ENCODE results near the gene ATOH8. TPM values are rescaled to one million over a fixed set of nuclear protein-coding genes. Genes with fewer than 3 reads are reported as not detected.

ATOH8 gene
- total RNA-seq, 1 experiment from 2014 or later: 0.20 TPM

DNA sequence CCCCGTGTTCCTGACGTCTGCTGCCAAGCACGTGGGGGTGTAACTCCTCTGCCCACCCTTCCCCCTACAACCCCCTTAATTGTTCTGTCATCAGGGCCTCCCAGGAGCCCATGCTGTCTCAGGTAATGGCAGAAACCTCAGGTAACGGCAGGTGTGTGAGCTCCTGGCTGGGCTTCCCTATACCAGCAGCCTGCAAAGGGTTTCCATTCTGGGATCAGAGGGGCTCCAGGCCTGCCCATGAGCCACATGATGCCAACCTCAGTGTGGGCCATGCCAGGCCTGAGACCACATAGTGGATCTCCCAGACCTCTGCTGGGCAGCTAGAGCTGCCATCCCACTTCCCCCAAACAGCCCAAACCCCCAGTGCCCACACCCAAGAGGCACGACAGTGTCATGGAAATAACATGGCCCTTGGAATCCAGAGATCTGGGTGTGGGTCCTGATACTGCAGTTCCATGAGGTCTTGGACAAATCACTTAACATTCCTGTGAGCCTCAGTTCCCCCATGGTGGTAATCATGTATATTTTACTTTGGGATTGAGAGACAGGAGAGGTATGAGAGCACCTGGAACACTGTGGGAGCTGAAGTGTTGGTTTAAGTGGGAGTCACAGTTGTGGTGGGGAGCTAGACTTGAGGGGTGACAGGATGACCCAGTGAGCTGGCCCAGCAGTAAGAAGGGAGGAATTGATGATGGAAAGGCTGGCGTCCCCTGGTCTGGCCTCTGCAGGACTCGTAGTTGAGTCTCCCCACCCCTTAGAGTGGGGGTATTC, 59.6 kb downstream of the ATOH8 start:
- H2AFZ ChIP-seq (ENCODE audit: low read length): no peak overlapping the region
- no peak overlapping the region for H3K4ac ChIP-seq (ENCODE audit: low read depth, low read length)
- H3K9me3 ChIP-seq (ENCODE audit: control insufficient read depth, low read depth, low read length): no peaks in the 10 kb centered on the region
- H3K79me2 ChIP-seq (ENCODE audit: insufficient read depth, low read length): no peaks in the 10 kb centered on the region
- H3K79me1 ChIP-seq (ENCODE audit: insufficient read depth, low read depth, low read length, poor library complexity, severe bottlenecking): no peaks in the 10 kb centered on the region
- H3K4me1 Mint-ChIP-seq: peaks cover 7 to 15% of the 10 kb centered on the region in 2 experiments
- H2BK20ac ChIP-seq (ENCODE audit: low read depth, low read length, poor library complexity, severe bottlenecking): no peak overlapping the region
- no peak overlapping the region for H3K4me2 ChIP-seq (ENCODE audit: insufficient read depth, insufficient read length, low read length)
- H2AK5ac ChIP-seq (ENCODE audit: insufficient read length, low read length): no peak overlapping the region
- no peak overlapping the region for H2BK15ac ChIP-seq (ENCODE audit: low read depth, low read length)
- no peaks in the 10 kb centered on the region for H3K23me2 ChIP-seq (ENCODE audit: insufficient read length, low read depth, low read length, poor library complexity, severe bottlenecking)
- H3K56ac ChIP-seq (ENCODE audit: insufficient read length, low read depth, low read length): no peak overlapping the region
- no peak overlapping the region for H3K18ac ChIP-seq (ENCODE audit: insufficient read length, low read depth, low read length)
- no peak overlapping the region for H4K5ac ChIP-seq (ENCODE audit: insufficient read length, low read depth, low read length)
- no peak overlapping the region for H3K27ac ChIP-seq (ENCODE audit: insufficient read length, low read depth, low read length)
- H3K23ac ChIP-seq (ENCODE audit: insufficient read length, low read depth, low read length): no peak overlapping the region
- no peak overlapping the region for H3K27ac Mint-ChIP-seq
- no peak overlapping the region for H3K14ac ChIP-seq (ENCODE audit: insufficient read depth, low read length)
- no peak overlapping the region for H2BK12ac ChIP-seq (ENCODE audit: insufficient read length, low read depth, low read length)
- WGBS (ENCODE audit: extremely low coverage, insufficient read length, low lambda C conversion rate): no CpG with 5 or more reads among the region's 7 CpGs
- no peak overlapping the region for H3T11ph ChIP-seq (ENCODE audit: low read length)
- DNase-seq: no peak
- H4K91ac ChIP-seq (ENCODE audit: insufficient read length, low read depth, low read length): no peak overlapping the region
- no peaks in the 10 kb centered on the region for H3K27me3 ChIP-seq (ENCODE audit: insufficient read depth, low read length)
- H3K9ac ChIP-seq (ENCODE audit: extremely low read depth, insufficient read length, low read length): no peak overlapping the region
- peaks cover 18% of the 10 kb centered on the region for H3K27me3 Mint-ChIP-seq (ENCODE audit: low read depth)
- peaks cover 2% of the 10 kb centered on the region for H4K20me1 ChIP-seq (ENCODE audit: control insufficient read depth, insufficient read depth, insufficient read length)
- no peak overlapping the region for H3K4me3 Mint-ChIP-seq
- TF ChIP-seq, protein P1, sequence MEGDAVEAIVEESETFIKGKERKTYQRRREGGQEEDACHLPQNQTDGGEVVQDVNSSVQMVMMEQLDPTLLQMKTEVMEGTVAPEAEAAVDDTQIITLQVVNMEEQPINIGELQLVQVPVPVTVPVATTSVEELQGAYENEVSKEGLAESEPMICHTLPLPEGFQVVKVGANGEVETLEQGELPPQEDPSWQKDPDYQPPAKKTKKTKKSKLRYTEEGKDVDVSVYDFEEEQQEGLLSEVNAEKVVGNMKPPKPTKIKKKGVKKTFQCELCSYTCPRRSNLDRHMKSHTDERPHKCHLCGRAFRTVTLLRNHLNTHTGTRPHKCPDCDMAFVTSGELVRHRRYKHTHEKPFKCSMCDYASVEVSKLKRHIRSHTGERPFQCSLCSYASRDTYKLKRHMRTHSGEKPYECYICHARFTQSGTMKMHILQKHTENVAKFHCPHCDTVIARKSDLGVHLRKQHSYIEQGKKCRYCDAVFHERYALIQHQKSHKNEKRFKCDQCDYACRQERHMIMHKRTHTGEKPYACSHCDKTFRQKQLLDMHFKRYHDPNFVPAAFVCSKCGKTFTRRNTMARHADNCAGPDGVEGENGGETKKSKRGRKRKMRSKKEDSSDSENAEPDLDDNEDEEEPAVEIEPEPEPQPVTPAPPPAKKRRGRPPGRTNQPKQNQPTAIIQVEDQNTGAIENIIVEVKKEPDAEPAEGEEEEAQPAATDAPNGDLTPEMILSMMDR (conservative IDR thresholded peaks at IDR 0.05): no peak
- H3K36me3 Mint-ChIP-seq (ENCODE audit: insufficient read depth in 1 of 3, low read depth in 3 of 3): no peaks in the 10 kb centered on the region
- no peak overlapping the region for H2BK120ac ChIP-seq (ENCODE audit: low read depth, low read length, poor library complexity, severe bottlenecking)
- H4K8ac ChIP-seq (replicated peaks; ENCODE audit: insufficient read length, low read depth, low read length): no peak overlapping the region
- H2BK5ac ChIP-seq (ENCODE audit: insufficient read length, low read length): no peak overlapping the region
- H3K9me3 Mint-ChIP-seq: no peaks in the 10 kb centered on the region; a peak in 1 of 5 replicates
- H3K4me1 ChIP-seq (ENCODE audit: insufficient read depth, low read length): peaks cover 6% of the 10 kb centered on the region
